ENCODE data around the gene ETV4. TPM values are rescaled to one million over a fixed set of nuclear protein-coding genes. Genes with fewer than 3 reads are reported as not detected.
"Not testable (repeated sequence)": the region's sequence is repeated elsewhere in the genome, so short reads cannot be mapped to it uniquely, and the experiment has no call there.

ETV4 gene
- total and polyA plus RNA-seq, 2 donors, result 0.34 to 0.38 TPM

DNA sequence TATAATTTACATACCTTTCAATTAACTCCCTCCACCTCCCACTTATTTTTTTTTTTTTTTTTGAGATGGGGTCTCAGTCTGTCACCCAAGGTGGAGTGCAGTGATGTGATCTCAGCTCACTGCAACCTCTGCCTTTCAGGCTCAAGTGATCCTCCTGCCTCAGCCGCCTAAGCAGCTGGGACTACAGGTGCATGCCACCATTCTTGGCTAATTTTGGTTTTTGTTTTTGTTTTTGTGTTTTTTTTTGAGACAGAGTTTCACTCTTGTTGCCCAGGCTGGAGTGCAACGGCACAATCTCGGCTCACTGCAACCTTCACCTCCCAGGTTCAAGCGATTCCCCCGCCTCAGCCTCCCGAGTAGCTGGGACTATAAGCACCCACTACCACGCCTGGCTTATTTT is 36.7 kb downstream of the ETV4 start:
- H3K9me3 ChIP-seq (ENCODE audit: control insufficient read depth in 2 of 2, insufficient read depth in 1 of 2, low read length in 1 of 2); H3K4me3 ChIP-seq (ENCODE audit: low read length in 2 of 2); H3K27me3 ChIP-seq (ENCODE audit: control insufficient read depth in 2 of 2, insufficient read depth in 1 of 2, low read length in 1 of 2); H3K4me1 ChIP-seq (ENCODE audit: control insufficient read depth in 2 of 2, insufficient read depth in 2 of 2, low read length in 2 of 2); DNase-seq (ENCODE audit: low read depth in 6 of 9, low spot score in 9 of 9); H3K27ac ChIP-seq (ENCODE audit: low read depth in 1 of 2, low read length in 1 of 2): not testable (repeated sequence)
- WGBS, result 96% methylated on average over 7 of the region's 7 CpGs
- H3K36me3 ChIP-seq (ENCODE audit: control insufficient read depth in 2 of 2, insufficient read depth in 2 of 2, low read length in 1 of 2), result peaks cover 84 to 88% of the 10 kb centered on the region in 2 donors

- no peaks in the 10 kb centered on the region for H3K9me3 ChIP-seq (ENCODE audit: control insufficient read depth in 2 of 2, insufficient read depth in 1 of 2, low read length in 1 of 2)
- H3K36me3 ChIP-seq (ENCODE audit: control insufficient read depth in 2 of 2, insufficient read depth in 2 of 2, low read length in 1 of 2), result peaks cover 45 to 50% of the 10 kb centered on the region in 2 donors
- no peak for DNase-seq (ENCODE audit: low read depth in 6 of 9, low spot score in 9 of 9)
- H3K27me3 ChIP-seq (ENCODE audit: control insufficient read depth in 2 of 2, insufficient read depth in 1 of 2, low read length in 1 of 2), result no peaks in the 10 kb centered on the region
- no peaks in the 10 kb centered on the region for H3K4me1 ChIP-seq (ENCODE audit: control insufficient read depth in 2 of 2, insufficient read depth in 2 of 2, low read length in 2 of 2)
- WGBS, result 98% methylated on average over 5 of the region's 5 CpGs
- H3K27ac ChIP-seq (ENCODE audit: low read depth in 1 of 2, low read length in 1 of 2), result no peak overlapping the region
- H3K4me3 ChIP-seq (ENCODE audit: low read length in 2 of 2), result no peak overlapping the region
These were observed 55.5 kb downstream of the ETV4 start for GRCh38 chr17:43490621-43491020.

- peaks cover 10 to 16% of the 10 kb centered on the region in 2 donors for H3K4me1 ChIP-seq (ENCODE audit: control insufficient read depth in 2 of 2, insufficient read depth in 2 of 2, low read length in 2 of 2)
- no peaks in the 10 kb centered on the region for H3K27me3 ChIP-seq (ENCODE audit: control insufficient read depth in 2 of 2, insufficient read depth in 1 of 2, low read length in 1 of 2)
- peak within 1 kb of the TSS; percentile 85 to 95 for H3K4me3 ChIP-seq (ENCODE audit: low read length in 2 of 2)
- peak; percentile 97 to 100 (median 98) for DNase-seq (ENCODE audit: low read depth in 6 of 9, low spot score in 9 of 9)
- H3K9me3 ChIP-seq (ENCODE audit: control insufficient read depth in 2 of 2, insufficient read depth in 1 of 2, low read length in 1 of 2), result no peaks in the 10 kb centered on the region
- under 1% methylated on average over 51 of the region's 51 CpGs for WGBS
- no peaks in the 10 kb centered on the region for H3K36me3 ChIP-seq (ENCODE audit: control insufficient read depth in 2 of 2, insufficient read depth in 2 of 2, low read length in 1 of 2)
- peak within 1 kb of the TSS; percentile 86 to 91 for H3K27ac ChIP-seq (ENCODE audit: low read depth in 1 of 2, low read length in 1 of 2)
These were observed 62.2 kb downstream of the ETV4 start, which contains the start of gene DHX8 for GRCh38 chr17:43483674-43484551. Gene DHX8, plus strand, starts transcription at chr17:43483975. Its CDS starts 63 bp downstream, at chr17:43484038.

DNA sequence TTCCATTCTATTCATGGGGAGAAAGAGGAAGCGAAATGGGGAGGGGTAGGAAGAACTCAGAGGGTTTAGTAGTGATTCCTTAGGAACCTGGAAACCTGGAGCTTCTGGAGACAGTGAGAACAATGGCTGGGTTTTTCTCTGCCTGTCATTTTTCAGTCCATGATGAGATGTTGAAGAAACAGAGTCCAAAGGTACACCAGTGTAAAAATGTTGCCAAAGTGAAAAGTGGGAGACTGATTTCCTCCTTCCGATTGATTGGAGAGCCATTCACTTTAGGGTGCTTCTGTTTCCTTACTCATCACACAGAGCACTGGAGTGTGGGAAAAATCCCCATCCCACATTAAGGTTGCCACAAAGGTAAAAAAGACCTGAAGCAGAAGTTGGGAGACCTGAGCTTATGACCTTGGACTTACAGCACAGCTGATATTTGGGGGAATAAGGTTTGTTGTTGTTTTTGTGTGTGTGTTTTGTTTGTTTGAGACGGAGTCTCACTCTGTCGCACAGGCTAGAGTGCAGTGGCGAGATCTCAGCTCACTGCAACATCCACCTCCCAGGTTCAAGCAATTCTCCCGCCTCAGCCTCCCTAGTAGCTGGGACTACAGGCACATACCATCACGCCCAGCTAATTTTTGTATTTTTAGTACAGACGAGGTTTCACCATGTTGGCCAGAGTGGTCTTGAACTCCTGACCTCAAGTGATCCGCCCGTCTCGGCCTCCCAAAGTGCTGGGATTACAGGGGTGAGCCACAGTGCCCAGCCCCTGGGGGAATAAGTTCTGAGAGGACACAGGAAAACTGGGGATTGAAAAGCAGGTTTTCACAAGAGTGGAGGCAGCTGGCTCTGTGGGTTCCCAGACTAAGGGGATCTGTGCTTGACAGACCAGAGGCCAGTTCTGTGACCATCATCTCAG is 63.8 kb downstream of the ETV4 start:
- Histone ChIP-seq H3K27ac (ENCODE audit: low read depth in 1 of 2, low read length in 1 of 2) (no peak overlapping the region), H3K4me1 (ENCODE audit: control insufficient read depth in 2 of 2, insufficient read depth in 2 of 2, low read length in 2 of 2) (peaks cover 10 to 16% of the 10 kb centered on the region in 2 donors), H3K9me3 (ENCODE audit: control insufficient read depth in 2 of 2, insufficient read depth in 1 of 2, low read length in 1 of 2) (no peaks in the 10 kb centered on the region), H3K36me3 (ENCODE audit: control insufficient read depth in 2 of 2, insufficient read depth in 2 of 2, low read length in 1 of 2) (no peaks in the 10 kb centered on the region), H3K27me3 (ENCODE audit: control insufficient read depth in 2 of 2, insufficient read depth in 1 of 2, low read length in 1 of 2) (no peaks in the 10 kb centered on the region), H3K4me3 (ENCODE audit: low read length in 2 of 2) (no peak overlapping the region)
- DNase-seq (ENCODE audit: low read depth in 6 of 9, low spot score in 9 of 9), result no peak
- WGBS, result 98% methylated on average over 11 of the region's 11 CpGs

GRCh38 chr17:43479948-43480347 is 66.2 kb downstream of the ETV4 start:
- H3K4me3 ChIP-seq (ENCODE audit: low read length in 2 of 2), result no peak overlapping the region

More at GRCh38 chr17:43479948-43480347, 66.2 kb downstream of the ETV4 start:
- Histone ChIP-seq H3K4me1 (ENCODE audit: control insufficient read depth in 2 of 2, insufficient read depth in 2 of 2, low read length in 2 of 2) (peaks cover 7 to 10% of the 10 kb centered on the region in 2 donors), H3K9me3 (ENCODE audit: control insufficient read depth in 2 of 2, insufficient read depth in 1 of 2, low read length in 1 of 2) (no peaks in the 10 kb centered on the region), H3K27me3 (ENCODE audit: control insufficient read depth in 2 of 2, insufficient read depth in 1 of 2, low read length in 1 of 2) (no peaks in the 10 kb centered on the region), H3K36me3 (ENCODE audit: control insufficient read depth in 2 of 2, insufficient read depth in 2 of 2, low read length in 1 of 2) (no peaks in the 10 kb centered on the region), H3K27ac (ENCODE audit: low read depth in 1 of 2, low read length in 1 of 2) (no peak overlapping the region)
- no peak for DNase-seq (ENCODE audit: low read depth in 6 of 9, low spot score in 9 of 9)
- over 99% methylated on average over 3 of the region's 3 CpGs for WGBS

Other genes with a start within 250 kb of the ETV4 start
- gene ARL4D, start 147.3 kb downstream of the ETV4 start, total RNA-seq, result 1.7 TPM
- gene ARL4D, start 147.3 kb downstream of the ETV4 start, polyA plus RNA-seq, result 26.8 TPM
- gene DHX8, start 62.4 kb downstream of the ETV4 start, total RNA-seq, result 33.6 TPM
- gene DHX8, start 62.4 kb downstream of the ETV4 start, polyA plus RNA-seq, result 42.2 TPM
- gene MEOX1, start 115.6 kb upstream of the ETV4 start, total RNA-seq, result 9.0 TPM
- 2.1 TPM for gene MEOX1, start 115.6 kb upstream of the ETV4 start, polyA plus RNA-seq
- gene SOST, start 212.5 kb upstream of the ETV4 start, total RNA-seq, result 0.14 TPM
- 0.30 TPM for gene SOST, start 212.5 kb upstream of the ETV4 start, polyA plus RNA-seq
- 12.2 TPM for gene DUSP3, start 232.6 kb upstream of the ETV4 start, total RNA-seq
- 37.2 TPM for gene DUSP3, start 232.6 kb upstream of the ETV4 start, polyA plus RNA-seq
- not detected for gene CFAP97D1, start 234.1 kb upstream of the ETV4 start, total RNA-seq
- gene CFAP97D1, start 234.1 kb upstream of the ETV4 start, polyA plus RNA-seq, result 0.11 TPM